Osteocyte (in vitro differentiated cells): ENCODE data around the gene LYZL4. TPM values are rescaled to one million over a fixed set of nuclear protein-coding genes. Genes with fewer than 3 reads are reported as not detected.

Experiments used
- DNase-seq: peaks from one replicate; pipeline ENCODE4 v3.0.0; 2021; ENCODE audit warnings: mixed read lengths; ENCODE audit not compliant: unreplicated experiment; ENCODE audit errors: extremely low spot score
- H3K27ac Mint-ChIP-seq: one replicate; pipeline ENCODE4 v1.8.0; 2021; ENCODE audit warnings: mild to moderate bottlenecking, mixed read lengths; ENCODE audit not compliant: unreplicated experiment
- H3K27me3 Mint-ChIP-seq: one replicate; pipeline ENCODE4 v1.8.0; 2021; ENCODE audit warnings: mixed read lengths; ENCODE audit not compliant: unreplicated experiment
- H3K36me3 Mint-ChIP-seq: one replicate; pipeline ENCODE4 v1.8.0; 2021; ENCODE audit warnings: mixed read lengths; ENCODE audit not compliant: unreplicated experiment
- H3K4me1 Mint-ChIP-seq: one replicate; pipeline ENCODE4 v1.8.0; 2021; ENCODE audit warnings: mixed read lengths; ENCODE audit not compliant: unreplicated experiment
- H3K4me3 Mint-ChIP-seq: one replicate; pipeline ENCODE4 v1.8.0; 2021; ENCODE audit warnings: mild to moderate bottlenecking, moderate library complexity, mixed read lengths; ENCODE audit not compliant: unreplicated experiment
- H3K9me3 Mint-ChIP-seq: one replicate; pipeline ENCODE4 v1.8.0; 2021; ENCODE audit warnings: mixed read lengths; ENCODE audit not compliant: unreplicated experiment
- CTCF ChIP-seq: fragments of 200-600 bp; sonication (generic); IDR thresholded peaks from 2 replicates; pipeline ENCODE4 v1.5.0; 2021; ENCODE audit warnings: antibody characterized with exemption, mild to moderate bottlenecking, moderate library complexity
- total RNA-seq: library from RNA; stranded (reverse); gene quantifications from 2 replicates; pipeline ENCODE4 v1.2.1, GENCODE V29; 2021

Gene LYZL4
- total RNA-seq, 1 donor from 2014 or later = not detected

GRCh38 chr3:42387802-42388651 lies 22.4 kb downstream of the LYZL4 start:
- TF ChIP-seq CTCF = no peak
- peaks cover 15% of the 10 kb centered on the region for H3K27me3 Mint-ChIP-seq
- no peak overlapping the region for H3K4me3 Mint-ChIP-seq
- DNase-seq = peak; percentile 40
- H3K4me1 Mint-ChIP-seq = no peaks in the 10 kb centered on the region
- no peak overlapping the region for H3K27ac Mint-ChIP-seq
- H3K36me3 Mint-ChIP-seq = no peaks in the 10 kb centered on the region
- no peaks in the 10 kb centered on the region for H3K9me3 Mint-ChIP-seq

GRCh38 chr3:42381551-42382082 lies 28.8 kb downstream of the LYZL4 start:
- Mint-ChIP-seq H3K27ac (no peak overlapping the region), H3K4me1 (no peaks in the 10 kb centered on the region), H3K27me3 (peaks cover 14% of the 10 kb centered on the region), H3K36me3 (no peaks in the 10 kb centered on the region), H3K9me3 (no peaks in the 10 kb centered on the region), H3K4me3 (no peak overlapping the region)
- no peak for DNase-seq
- no peak for TF ChIP-seq CTCF

GRCh38 chr3:42377681-42378080 lies 32.7 kb downstream of the LYZL4 start:
- H3K9me3 Mint-ChIP-seq = no peaks in the 10 kb centered on the region
- no peak for TF ChIP-seq CTCF
- peaks cover 6% of the 10 kb centered on the region for H3K27me3 Mint-ChIP-seq
- no peak for DNase-seq
- H3K4me3 Mint-ChIP-seq = no peak overlapping the region
- peaks cover 4% of the 10 kb centered on the region for H3K4me1 Mint-ChIP-seq
- no peak overlapping the region for H3K27ac Mint-ChIP-seq
- no peaks in the 10 kb centered on the region for H3K36me3 Mint-ChIP-seq

- H3K9me3 Mint-ChIP-seq = no peaks in the 10 kb centered on the region
- peaks cover 4% of the 10 kb centered on the region for H3K4me1 Mint-ChIP-seq
- no peaks in the 10 kb centered on the region for H3K36me3 Mint-ChIP-seq
- TF ChIP-seq CTCF = no peak
- H3K4me3 Mint-ChIP-seq = no peak overlapping the region
- H3K27me3 Mint-ChIP-seq = peaks cover 6% of the 10 kb centered on the region
- DNase-seq = no peak
- no peak overlapping the region for H3K27ac Mint-ChIP-seq
Measured at GRCh38 chr3:42376344-42376798, 34.0 kb downstream of the LYZL4 start.

GRCh38 chr3:42375121-42375800 lies 35.1 kb downstream of the LYZL4 start:
- Mint-ChIP-seq H3K9me3 (peaks cover 5% of the 10 kb centered on the region), H3K36me3 (no peaks in the 10 kb centered on the region), H3K27ac (no peak overlapping the region), H3K27me3 (peaks cover 5% of the 10 kb centered on the region), H3K4me3 (no peak overlapping the region), H3K4me1 (peaks cover 4% of the 10 kb centered on the region)
- DNase-seq = no peak
- TF ChIP-seq CTCF = no peak
